ENCODE measurements around the gene PNMA6F. TPM values are rescaled to one million over a fixed set of nuclear protein-coding genes. Genes with fewer than 3 reads are reported as not detected.
A peak's percentile ranks its signal among the peaks of the same experiment; 100 is the strongest.

Gene PNMA6F
- total RNA-seq, 2 donors from 2014 or later = not detected

DNA sequence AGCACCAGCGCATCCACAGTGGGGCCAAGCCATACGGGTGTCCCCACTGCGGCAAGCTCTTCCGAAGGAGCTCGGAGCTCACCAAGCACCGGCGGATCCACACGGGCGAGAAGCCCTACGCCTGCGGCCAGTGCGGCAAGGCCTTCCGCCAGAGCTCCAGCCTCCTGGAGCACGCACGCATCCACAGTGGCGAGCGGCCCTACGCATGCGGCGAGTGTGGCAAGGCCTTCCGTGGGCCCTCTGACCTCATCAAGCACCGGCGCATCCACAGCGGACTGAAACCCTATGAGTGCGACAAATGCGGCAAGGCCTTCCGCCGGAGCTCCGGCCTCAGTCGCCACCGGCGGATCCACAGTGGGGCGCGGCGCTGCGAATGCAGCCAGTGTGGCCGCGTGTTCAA, 26.0 kb upstream of the PNMA6F start:
- Mint-ChIP-seq H3K4me3 (no peak overlapping the region), H3K4me1 (ENCODE audit: low read depth in 2 of 2) (peaks cover 7 to 16% of the 10 kb centered on the region in 2 donors), H3K9me3 (no peaks in the 10 kb centered on the region), H3K36me3 (no peaks in the 10 kb centered on the region), H3K27ac (no peak overlapping the region), H3K27me3 (no peaks in the 10 kb centered on the region)
- ATAC-seq (no peak), DNase-seq (ENCODE audit: low spot score) (no peak)

DNA sequence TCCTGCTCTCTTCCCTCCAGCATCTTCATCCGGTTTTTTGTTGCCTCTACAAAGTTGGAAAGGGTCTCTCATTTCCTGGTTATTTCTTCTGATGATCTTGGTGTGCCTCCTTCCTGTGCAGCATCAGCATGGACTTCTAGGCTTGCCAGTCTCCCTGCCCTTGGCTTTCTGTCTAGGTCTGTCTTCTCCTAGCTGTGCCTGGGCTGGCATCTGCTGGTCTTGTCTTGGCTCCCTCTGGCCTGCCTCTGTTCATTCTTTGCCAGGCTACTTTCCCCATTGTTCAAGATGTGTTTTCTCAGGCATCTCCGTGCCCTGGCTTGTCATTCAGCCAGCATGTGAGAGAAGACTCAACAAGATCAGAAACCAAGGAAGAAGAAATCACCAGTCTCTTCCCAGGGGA, 22.1 kb upstream of the PNMA6F start:
- Mint-ChIP-seq H3K4me3 (peak overlapping the region; percentile 70), H3K4me1 (ENCODE audit: low read depth in 2 of 2) (peaks cover 24 to 42% of the 10 kb centered on the region in 2 donors), H3K27ac (peak overlapping the region; percentile 57 to 82), H3K9me3 (no peaks in the 10 kb centered on the region), H3K27me3 (no peaks in the 10 kb centered on the region), H3K36me3 (peaks cover 19% of the 10 kb centered on the region)
- ATAC-seq (no peak), DNase-seq (ENCODE audit: low spot score) (no peak)

DNA sequence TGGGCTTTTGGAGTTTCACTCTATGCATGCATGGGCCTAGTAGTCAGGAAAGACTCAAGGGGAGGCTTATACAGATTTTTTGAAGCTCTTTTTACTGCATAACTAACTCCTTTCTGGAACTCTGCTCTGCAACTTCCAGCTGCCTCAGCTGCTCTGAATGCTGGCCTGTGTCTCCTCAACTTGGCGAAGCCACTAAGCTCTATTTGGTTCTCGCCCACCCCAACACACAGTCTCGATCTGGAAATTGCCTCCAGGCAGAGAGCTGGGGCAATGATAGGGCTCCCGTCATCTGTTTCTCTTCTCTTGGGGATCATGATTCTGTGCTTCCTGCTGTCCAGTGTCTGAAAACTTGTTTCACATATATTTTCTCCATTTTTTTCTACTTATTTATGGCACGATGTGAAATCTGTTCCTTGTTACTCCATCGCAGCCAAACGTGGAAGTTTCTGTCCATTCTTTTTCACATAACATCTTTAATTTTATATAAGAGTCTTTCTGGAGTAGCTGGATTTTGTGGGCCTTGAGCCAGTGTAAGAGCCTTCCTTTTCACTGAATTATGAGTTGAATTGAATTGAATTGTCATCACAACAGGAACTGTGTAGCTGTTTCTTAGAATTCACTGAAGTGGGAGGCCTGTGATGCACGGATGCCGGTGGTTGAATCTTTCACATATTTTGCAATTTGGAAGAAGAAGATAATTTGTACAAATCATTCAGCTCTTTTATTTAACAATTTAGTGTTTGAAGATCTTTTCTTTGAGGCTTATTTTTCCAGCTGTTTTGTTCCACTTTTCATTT, 21.4 kb upstream of the PNMA6F start:
- Mint-ChIP-seq H3K4me3 (peak overlapping the region; percentile 70), H3K36me3 (peaks cover 19% of the 10 kb centered on the region), H3K4me1 (ENCODE audit: low read depth in 2 of 2) (peaks cover 30 to 49% of the 10 kb centered on the region in 2 donors), H3K27ac (peak overlapping the region; percentile 57 to 82), H3K9me3 (no peaks in the 10 kb centered on the region), H3K27me3 (no peaks in the 10 kb centered on the region)
- ATAC-seq (peak in 1 of 2 donors; percentile 62), DNase-seq (ENCODE audit: low spot score) (no peak)

- Mint-ChIP-seq H3K36me3 (peaks cover 19% of the 10 kb centered on the region), H3K9me3 (no peaks in the 10 kb centered on the region), H3K4me3 (no peak overlapping the region), H3K27ac (no peak overlapping the region), H3K27me3 (no peaks in the 10 kb centered on the region), H3K4me1 (ENCODE audit: low read depth in 2 of 2) (peaks cover 39 to 52% of the 10 kb centered on the region in 2 donors)
- DNase-seq (ENCODE audit: low spot score) = no peak
- no peak for ATAC-seq
Measured at GRCh38 chrX:153340111-153340510, 18.5 kb upstream of the PNMA6F start.

GRCh38 chrX:153339662-153340061, 18.1 kb upstream of the PNMA6F start:
- H3K4me3 Mint-ChIP-seq = no peak overlapping the region
- no peaks in the 10 kb centered on the region for H3K27me3 Mint-ChIP-seq
- no peak for ATAC-seq
- no peak overlapping the region for H3K27ac Mint-ChIP-seq
- DNase-seq (ENCODE audit: low spot score) = no peak
- H3K9me3 Mint-ChIP-seq = no peaks in the 10 kb centered on the region
- H3K4me1 Mint-ChIP-seq (ENCODE audit: low read depth in 2 of 2) = peaks cover 36 to 52% of the 10 kb centered on the region in 2 donors
- peaks cover 19% of the 10 kb centered on the region for H3K36me3 Mint-ChIP-seq

DNA sequence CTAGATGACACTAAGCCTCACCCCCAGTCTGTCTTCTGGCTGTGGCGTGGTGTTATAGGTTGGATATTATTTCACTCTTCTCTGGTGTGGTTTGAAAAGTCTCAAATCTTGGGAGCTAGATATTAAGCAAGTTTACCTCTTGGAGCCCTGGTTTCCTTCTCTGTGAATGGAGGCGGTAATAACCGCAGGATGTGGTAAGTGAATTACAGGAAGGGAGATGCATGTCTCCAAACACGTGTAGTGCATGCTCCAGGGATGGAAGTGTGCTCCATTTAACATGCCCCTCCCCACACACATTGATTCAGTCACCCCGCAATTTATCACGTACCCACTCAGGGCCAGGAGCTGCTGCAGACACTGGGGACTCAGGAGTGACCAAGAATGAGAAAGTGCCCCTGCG, 17.3 kb upstream of the PNMA6F start:
- ATAC-seq (no peak), DNase-seq (ENCODE audit: low spot score) (no peak)
- no peak overlapping the region for H3K4me3 Mint-ChIP-seq
- no peak overlapping the region for H3K27ac Mint-ChIP-seq
- H3K9me3 Mint-ChIP-seq = no peaks in the 10 kb centered on the region
- peaks cover 19% of the 10 kb centered on the region for H3K36me3 Mint-ChIP-seq
- peaks cover 36 to 49% of the 10 kb centered on the region in 2 donors for H3K4me1 Mint-ChIP-seq (ENCODE audit: low read depth in 2 of 2)
- no peaks in the 10 kb centered on the region for H3K27me3 Mint-ChIP-seq

- Mint-ChIP-seq H3K36me3 (peaks cover 14% of the 10 kb centered on the region), H3K27ac (no peak overlapping the region), H3K4me1 (ENCODE audit: low read depth in 2 of 2) (peaks cover 33 to 35% of the 10 kb centered on the region in 2 donors), H3K4me3 (no peak overlapping the region), H3K27me3 (peaks cover 0 to 4% of the 10 kb centered on the region in 2 donors), H3K9me3 (no peaks in the 10 kb centered on the region)
- ATAC-seq = no peak
- no peak for DNase-seq (ENCODE audit: low spot score)
Measured at GRCh38 chrX:153336988-153337387, 15.4 kb upstream of the PNMA6F start.

DNA sequence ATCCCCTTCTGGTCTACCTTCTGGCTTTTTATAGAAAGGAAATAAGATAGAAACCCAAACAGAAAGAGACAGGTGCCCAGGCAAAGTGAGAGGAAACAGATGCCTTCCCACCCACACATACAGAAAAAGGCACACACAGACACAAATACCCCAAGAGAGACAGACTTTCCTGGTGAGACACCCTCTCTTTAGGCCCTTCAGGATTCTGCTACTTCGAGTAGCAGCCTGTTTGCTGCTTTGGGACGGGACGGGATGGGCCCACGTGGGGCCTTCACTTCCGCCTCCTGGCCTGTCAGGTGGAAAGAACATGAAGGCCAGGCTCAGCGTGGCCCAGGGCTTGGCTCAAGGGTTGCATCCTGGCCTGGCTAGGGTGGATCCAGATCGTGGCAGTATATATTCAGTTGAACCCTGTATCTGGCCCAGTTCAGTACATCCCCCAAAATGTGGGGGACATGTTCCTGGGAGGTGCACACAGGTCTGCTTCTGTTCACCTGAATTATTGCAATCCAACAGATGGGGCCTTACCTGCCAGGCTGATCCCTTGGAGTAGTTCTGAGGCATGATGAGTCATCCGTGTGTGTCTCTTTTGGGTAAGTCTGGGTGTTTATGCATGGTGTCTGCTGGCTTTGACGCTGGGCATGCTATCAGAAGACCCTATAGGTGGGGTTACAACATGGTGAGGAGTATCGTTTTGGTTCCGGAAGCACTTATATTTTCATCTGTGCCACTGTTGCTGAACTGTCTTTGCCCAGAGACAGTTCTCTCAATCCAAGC, 14.7 kb upstream of the PNMA6F start:
- H3K27me3 Mint-ChIP-seq = peaks cover 0 to 5% of the 10 kb centered on the region in 2 donors
- H3K27ac Mint-ChIP-seq = peak overlapping the region in 1 of 2 donors; percentile 31
- peaks cover 8% of the 10 kb centered on the region for H3K36me3 Mint-ChIP-seq
- no peaks in the 10 kb centered on the region for H3K9me3 Mint-ChIP-seq
- ATAC-seq (no peak), DNase-seq (ENCODE audit: low spot score) (no peak)
- peak overlapping the region; percentile 92 for H3K4me3 Mint-ChIP-seq
- peaks cover 28 to 31% of the 10 kb centered on the region in 2 donors for H3K4me1 Mint-ChIP-seq (ENCODE audit: low read depth in 2 of 2)

DNA sequence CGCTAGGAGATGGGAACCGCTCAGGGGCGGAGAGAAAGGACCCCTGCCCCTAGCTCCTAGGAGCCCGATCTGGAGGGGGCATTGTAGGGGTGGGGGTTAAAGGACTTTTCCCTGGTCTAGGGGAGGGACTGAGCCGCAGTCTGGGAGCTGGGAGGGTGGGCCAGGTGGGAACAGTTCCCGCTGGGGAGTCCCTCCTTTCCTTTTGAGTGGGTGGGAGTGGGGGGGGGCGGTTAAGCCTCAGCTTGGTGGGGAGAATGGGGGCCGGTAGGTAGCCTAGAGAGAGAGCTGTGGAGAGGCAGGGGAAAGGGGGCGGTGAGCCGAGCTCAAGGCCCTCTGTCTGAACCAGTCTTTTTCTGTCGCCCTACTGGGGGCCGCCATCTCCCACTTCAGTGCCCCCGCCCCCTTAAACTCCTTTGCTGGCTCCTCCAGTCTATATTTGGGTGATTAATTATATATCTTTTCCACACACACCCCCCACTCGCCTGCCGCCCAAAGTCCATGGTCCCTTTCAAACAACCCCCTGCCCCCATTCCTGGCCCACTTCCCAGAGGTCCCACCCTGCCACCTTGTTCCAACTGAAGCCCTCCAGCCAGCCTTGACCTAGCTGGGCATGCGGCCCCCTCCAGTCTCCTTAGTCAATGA, 13.2 kb upstream of the PNMA6F start:
- ATAC-seq = no peak
- Mint-ChIP-seq H3K36me3 (no peaks in the 10 kb centered on the region), H3K4me3 (peak overlapping the region; percentile 92), H3K9me3 (no peaks in the 10 kb centered on the region), H3K27ac (peak overlapping the region in 1 of 2 donors; percentile 56), H3K27me3 (peaks cover 0 to 5% of the 10 kb centered on the region in 2 donors), H3K4me1 (ENCODE audit: low read depth in 2 of 2) (peaks cover 20 to 25% of the 10 kb centered on the region in 2 donors)
- DNase-seq (ENCODE audit: low spot score) = peak; percentile 56

DNA sequence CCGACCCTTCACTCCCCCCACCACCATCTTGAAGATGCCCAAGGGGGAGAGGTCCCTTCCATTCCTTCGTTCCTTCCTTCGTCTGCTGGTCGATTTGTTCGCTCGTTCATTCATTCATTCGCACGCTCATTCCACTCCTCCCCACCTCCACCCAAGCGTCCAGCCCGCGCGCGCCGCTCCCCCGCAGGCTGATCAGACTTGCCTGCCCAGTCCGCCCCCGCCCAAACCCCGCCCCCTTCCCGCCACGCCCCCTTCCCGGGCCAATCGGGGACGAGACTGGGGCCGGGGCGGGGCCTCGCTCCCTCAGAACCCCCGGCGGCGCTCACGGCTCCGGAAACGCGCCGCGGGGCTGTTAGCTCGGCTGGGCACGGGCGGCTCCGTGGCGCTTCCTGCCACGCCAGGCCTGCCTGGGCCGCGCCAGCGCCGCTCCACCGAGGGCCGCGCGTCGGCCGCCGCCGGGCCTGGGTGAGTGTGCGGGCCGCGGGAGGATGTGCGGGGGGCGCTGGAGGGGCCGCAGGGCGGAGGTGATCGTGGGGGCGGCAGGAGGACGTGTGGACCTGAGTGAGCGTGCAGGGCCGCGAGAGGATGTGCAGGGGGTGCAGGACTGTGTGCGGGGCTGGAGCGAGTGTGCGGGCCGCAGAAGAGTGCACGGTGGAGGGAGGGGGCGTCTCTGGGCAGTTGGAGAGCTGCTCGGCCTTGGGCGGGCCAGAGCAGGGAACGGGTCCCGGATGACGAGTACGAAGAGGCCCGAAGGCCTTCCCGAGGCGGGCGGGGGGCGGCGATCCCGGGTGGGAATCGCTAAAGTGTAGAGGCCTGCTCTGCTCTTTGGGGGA, 12.5 kb upstream of the PNMA6F start, which contains the start of gene ZNF275:
ZNF275 (plus strand) TSS at position 333 of the 833 bp plus-strand sequence. CDS start 2,527 bp downstream, outside the sequence.
- Mint-ChIP-seq H3K27ac (peak within 1 kb of the TSS in 1 of 2 donors; percentile 56), H3K27me3 (peaks cover 2 to 5% of the 10 kb centered on the region in 2 donors), H3K9me3 (no peaks in the 10 kb centered on the region), H3K4me1 (ENCODE audit: low read depth in 2 of 2) (peaks cover 18 to 23% of the 10 kb centered on the region in 2 donors), H3K4me3 (peak within 1 kb of the TSS; percentile 92), H3K36me3 (no peaks in the 10 kb centered on the region)
- DNase-seq (ENCODE audit: low spot score) = peak; percentile 87
- ATAC-seq = peak; percentile 98 to 100

- Mint-ChIP-seq H3K27ac (peak overlapping the region in 1 of 2 donors; percentile 56), H3K27me3 (peaks cover 10 to 13% of the 10 kb centered on the region in 2 donors), H3K9me3 (no peaks in the 10 kb centered on the region), H3K4me3 (peak overlapping the region; percentile 92), H3K36me3 (no peaks in the 10 kb centered on the region), H3K4me1 (ENCODE audit: low read depth in 2 of 2) (peaks cover 11 to 15% of the 10 kb centered on the region in 2 donors)
- ATAC-seq (no peak), DNase-seq (ENCODE audit: low spot score) (no peak)
Measured at GRCh38 chrX:153333266-153333665, 11.7 kb upstream of the PNMA6F start.

- Mint-ChIP-seq H3K4me1 (ENCODE audit: low read depth in 2 of 2) (no peaks in the 10 kb centered on the region), H3K9me3 (no peaks in the 10 kb centered on the region), H3K27me3 (peaks cover 45 to 54% of the 10 kb centered on the region in 2 donors), H3K27ac (no peak overlapping the region), H3K36me3 (no peaks in the 10 kb centered on the region), H3K4me3 (no peak overlapping the region)
- no peak for DNase-seq (ENCODE audit: low spot score)
- no peak for ATAC-seq
Measured at GRCh38 chrX:153327561-153327960, 6.0 kb upstream of the PNMA6F start.
